Suppressor macrophage treated with lipopolysaccharide for 1 hour (primary cell): ENCODE results near the gene SCN3A.

Source experiments
- DNase-seq, 3 donors: peaks; one replicate each; pipeline ENCODE4 v3.0.0-alpha.2; 2020 to 2022

The SCN3A gene

DNA sequence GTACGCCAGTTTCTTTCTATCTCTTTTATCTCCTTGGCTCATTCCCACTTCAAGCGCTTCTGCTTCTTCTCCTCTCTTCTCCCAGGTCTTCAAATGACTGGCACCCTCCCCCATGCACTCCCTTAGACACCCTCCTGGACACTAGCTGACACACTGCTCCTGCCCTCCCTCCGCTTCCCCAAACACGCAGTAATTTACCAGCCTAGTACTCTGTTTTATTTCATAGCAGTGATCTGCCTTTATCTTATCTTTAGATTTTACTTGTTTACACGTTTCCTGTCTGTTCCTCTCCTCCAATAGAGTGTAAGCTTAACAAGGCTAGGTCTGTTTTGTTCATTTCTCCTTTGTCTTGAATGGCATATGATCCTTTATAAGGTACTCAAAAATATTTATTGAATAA is 93.9 kb downstream of the SCN3A start:
- DNase-seq = no peak

DNA sequence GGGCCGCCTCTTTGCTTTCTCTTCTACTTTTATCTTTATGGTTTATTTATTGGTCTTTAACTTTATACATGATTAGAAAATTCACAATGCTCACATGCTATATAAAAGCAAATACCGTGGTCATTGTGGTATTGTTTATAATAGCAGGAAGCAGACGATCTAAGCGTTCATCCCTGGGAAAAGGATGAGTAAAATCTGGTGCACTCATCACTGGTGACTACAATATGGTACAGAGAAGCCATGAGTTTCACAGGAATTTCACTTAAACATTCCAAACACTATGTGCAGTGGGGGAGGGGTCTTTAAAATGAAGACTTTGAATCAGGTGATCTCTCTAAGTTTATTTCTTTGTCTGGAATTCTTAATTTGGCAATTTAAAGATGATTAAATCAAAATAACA is 97.9 kb downstream of the SCN3A start:
- no peak for DNase-seq

DNA sequence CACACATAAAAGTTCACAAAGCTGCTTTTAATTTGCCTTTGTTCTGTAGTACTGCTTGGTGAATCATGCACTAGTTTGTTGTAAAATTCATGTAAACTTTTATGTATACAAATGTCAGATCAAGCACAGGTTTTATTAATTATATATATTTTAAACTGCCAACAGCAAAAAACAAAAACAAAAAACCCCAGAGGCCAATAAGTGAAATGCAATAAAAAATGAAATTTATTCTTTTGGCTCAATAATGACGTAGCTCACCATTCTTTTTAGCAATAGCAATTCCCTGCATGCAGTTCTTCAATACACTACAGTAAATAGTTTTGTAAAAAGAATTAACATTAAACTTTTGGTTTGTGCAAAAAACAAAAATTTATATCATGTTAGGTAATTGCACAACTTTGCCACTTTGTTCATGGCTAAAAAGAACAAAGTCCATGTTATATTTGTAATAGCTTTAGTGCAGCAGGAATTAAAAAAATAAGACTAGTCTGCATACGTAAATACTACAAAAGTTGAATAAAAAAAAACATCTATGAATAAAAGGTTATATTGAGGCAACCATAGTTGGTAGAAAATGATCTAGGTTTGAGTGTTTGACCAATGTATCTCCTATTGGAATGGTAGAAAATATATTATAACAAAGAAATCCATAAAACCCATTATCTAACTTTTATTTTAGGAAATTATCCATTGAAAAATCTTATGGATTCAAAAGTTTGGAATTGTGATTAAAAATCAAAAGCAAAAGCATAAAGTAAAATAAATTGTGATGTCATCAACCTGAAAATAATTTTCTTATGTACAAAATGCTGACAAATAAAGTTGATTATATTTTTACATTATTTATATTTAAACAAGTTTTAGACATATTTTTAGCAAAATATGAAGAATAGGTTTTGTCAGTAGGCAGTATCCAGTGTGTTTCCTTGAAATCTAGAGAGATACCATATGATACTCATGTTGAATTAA is 115.6 kb downstream of the SCN3A start:
- no peak for DNase-seq

DNA sequence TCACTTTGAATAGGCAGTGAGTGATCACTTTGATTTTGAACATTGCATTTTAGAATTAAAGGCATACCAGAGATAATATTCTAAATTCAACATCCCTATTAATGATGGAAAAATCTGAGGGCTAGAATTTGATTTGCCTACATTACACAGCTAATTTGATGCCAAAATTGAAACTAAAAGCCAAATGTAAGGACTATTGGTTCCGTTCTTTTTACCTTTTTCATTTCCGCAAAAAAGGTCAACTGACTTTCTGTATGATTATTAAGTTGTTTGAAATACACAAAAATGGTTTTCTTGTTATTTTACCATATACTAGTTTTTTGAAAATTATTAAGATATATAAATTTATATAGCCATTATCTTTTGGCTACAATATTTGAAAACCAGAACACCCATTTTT is 117.5 kb downstream of the SCN3A start:
- no peak for DNase-seq

DNA sequence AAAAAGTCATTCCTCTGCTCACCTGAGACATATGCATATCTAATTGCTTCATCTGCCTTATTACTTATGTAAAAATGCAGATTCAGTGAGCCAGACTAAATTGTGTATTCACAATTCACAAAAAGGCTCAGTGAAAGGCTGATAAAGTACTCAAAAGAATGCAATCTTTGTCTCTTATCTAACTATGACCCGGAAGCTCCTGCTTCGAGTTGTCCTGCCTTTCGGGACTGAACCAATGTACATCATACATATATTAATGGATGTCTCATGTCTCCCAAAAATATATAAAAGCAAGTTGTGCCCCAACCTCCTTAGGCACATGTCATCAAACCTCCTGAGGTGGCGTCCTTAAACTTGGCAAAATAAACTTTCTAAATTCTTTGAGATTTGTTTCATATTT is 120.5 kb downstream of the SCN3A start:
- DNase-seq = no peak

DNA sequence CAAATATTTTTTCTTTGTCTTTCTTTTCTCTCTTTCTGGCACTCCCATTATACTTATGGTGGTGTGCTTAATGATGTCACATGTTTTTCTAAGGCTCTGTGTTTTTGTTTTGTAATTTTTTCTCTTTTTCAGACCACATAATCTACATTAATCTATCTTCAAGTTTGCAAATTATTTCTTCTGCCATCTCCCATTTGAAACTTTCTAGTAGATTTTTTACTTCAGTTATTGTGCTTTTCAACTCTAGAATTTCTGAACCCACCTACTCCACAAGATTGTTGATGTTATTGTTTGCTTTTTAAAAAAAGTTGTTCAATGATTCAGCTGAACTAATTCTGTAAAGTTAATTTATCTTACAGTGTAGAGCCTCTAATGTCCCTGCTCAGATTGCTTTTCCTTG is 121.4 kb downstream of the SCN3A start:
- no peak for DNase-seq

DNA sequence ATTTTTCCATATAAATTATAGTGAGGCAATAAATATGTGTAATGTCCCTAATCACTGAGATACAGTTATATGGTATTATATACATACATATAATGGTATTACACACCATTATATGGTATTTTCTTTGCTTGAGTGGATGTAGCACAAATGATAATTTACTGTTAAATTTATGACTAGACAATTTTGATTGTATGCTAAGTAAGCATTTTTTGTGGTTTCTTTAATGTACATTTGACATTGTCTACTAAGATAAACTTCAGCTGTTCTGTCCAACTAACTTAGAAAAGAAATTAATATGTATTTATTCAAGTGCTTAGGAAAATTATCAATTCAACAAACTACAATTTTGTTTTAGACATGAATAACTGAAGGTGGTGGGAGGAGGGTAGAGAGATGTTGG is 122.6 kb downstream of the SCN3A start:
- no peak for DNase-seq

DNA sequence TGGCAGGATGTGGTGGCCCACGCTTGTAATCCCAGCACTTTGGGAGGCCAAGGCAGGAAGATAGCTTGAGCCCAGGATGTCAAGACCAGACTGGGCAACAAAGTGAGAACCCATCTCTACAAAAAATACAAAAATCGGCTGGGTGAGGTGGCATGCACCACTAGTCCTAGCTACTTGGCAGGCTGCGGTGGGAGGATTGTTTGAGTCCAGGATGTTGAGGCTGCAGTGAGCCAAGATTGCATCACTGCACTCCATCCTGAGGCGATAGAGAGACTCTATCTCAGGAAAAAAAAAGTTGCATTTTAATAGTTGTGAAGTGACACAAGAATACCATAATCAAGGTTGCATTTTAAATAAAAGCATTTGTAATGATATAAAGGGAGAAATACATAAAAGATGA is 124.4 kb downstream of the SCN3A start:
- DNase-seq = no peak

DNA sequence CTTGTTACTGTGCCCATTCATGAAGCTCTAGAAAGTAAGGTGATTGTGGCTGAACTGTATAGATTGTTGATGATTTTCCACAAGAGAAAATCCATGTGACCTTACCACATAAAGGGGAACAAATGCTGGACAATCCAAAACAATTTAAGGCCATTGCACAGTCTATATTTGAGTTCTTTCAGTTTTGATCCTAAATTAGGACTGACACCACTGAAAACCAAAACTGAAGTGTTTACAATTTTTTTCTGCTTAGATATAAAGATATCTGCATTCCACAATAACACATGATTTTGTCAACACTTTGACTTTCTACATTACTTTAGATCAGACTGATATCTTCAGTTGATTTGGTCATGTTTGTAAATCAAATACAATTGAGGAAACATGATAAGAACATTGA is 124.9 kb downstream of the SCN3A start:
- no peak for DNase-seq

DNA sequence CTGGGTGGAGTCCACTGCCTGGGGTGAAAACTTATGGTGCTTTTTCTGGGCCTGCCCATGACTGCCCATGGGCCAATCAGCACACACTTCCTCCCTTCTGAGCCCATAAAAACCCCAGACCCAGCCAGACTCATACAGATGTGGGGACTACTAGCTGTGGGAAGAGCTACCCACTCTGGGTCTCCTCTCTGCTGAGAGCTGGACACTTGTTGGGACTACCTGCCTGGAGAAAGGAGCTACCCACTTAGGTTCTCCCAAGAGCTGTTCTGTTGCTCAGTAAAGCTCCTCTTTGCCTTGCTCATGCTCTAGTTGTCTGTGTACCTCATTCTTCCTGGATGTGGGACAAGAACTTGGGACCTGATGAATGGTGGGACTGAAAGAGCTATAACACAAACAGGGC is 129.0 kb downstream of the SCN3A start:
- no peak for DNase-seq

DNA sequence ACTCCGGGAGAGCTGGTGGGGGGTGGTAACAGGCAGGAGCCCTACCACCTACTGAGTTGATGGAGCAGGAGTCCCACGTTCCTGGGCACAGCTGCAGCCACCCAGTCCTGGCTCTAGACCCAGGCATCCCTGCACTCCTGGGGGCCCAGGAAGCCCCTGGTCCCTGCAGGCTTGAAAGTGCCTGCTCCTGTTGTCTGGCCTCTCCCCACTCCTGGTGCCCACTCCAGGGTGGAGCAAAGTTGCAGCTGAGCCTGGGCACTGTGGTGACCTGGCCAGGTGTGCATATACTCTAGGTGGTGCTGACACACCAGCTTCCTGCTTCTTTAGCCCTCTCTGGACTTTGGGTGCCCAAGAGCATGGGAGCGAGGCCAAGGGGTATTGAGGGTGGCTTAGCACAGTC is 129.5 kb downstream of the SCN3A start:
- no peak for DNase-seq

DNA sequence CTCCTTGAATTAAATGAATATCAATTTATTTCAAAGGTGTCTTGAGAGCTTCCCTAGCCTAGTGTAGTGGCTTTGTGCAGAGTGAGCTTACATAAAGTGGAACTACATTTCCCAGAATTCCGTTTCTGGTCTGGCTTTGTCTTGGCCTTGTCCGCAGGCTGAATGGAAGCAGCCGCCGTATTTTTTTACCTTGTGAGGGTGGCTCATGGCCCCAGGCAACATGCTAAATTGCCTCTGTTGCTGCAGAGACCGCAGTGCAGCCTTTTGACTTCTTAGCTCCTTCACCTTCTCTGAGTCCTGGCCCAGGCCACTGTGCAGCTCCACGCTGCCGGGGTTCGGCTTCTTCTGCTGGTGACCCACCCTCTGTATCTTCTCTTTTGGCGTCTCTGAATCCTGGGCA is 133.8 kb downstream of the SCN3A start:
- no peak for DNase-seq

DNA sequence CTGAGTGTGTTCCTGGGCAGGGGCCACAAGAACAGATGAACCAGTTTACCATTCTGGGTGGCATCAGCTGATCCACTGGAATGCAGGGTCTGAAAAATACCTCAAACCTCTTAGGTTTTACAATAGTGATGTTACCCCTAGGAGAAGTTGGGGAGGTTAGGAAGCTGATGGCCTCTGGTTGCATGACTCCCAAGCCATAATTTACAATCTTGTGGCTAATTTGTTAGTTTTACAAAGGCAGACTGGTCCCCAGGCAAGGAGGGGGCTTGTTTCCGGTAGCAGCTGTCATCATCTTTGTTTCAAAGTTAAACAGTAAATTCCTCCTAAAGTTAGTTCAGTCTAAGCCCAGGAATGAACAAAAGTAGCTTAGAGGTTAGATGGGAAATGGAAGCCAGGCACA is 134.7 kb downstream of the SCN3A start:
- no peak for DNase-seq

DNA sequence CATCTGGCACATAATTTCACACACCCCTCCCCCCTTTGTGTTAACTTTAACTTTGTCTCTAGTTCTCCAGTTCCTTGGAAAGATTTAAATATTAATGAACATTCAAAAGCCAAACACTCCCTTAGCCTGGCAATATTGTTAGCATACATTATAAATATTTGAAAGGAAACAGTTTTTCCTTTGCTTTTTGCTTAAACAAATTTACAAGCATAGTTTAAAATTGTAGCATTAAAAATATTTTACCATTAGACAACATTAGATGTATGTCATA is 135.4 kb downstream of the SCN3A start:
- no peak for DNase-seq

DNA sequence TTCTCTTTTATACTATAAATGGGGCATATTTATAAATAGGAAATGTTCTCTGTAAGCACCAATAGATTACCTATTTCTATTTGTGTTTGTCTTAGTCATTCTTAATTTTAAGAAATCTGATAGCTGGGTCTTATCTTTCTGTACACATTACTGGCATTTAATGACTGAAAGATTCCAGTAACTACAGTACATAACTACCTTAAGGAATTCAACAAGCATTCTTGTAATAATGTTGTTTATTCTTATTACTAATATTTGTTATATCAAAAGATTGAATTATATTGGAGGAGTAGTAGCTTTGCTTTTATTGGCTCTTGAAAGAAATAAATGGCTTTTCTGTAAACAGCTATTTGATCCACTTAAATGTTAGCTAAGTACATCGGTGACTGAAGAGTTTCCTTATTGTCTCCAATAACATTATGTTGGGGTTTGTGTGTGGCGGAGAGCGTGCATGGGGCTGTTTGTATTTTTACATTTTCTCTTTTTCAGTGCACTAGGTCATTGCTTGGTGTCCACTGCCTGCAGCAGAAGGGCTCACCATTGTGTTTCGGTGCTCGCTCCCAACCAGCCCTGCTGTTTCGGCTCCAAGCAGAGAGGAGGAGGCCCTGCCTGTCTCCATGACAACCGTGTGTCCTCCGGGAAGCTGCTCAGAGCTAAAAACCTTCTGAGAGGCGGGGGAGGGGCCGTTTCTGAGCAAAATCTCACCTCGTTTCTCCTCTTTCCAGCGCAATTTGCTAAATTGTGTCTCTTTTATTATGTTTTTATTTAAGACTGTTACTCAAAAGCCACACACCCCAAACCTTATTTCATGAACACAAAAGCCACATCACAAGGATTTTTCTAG is 136.0 kb downstream of the SCN3A start:
- no peak for DNase-seq

DNA sequence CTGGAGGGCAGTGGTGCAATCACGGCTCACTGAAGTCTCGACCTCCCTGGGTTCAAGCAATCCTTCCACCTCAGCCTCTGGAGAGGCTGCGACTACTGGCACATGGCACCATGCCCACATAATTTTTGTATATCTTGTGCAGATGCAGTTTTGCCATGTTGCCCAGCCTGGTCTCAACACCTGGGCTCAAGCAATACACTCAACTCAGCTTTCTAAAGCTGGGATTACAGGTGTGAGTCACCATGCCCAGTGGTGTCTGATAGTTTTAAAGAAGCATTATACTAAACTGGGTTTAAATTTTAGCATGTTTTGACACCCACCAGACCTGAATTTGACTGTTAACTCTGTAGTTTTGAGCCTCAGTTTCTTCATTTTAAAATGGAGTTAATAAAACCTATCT is 139.1 kb downstream of the SCN3A start:
- DNase-seq = no peak

DNA sequence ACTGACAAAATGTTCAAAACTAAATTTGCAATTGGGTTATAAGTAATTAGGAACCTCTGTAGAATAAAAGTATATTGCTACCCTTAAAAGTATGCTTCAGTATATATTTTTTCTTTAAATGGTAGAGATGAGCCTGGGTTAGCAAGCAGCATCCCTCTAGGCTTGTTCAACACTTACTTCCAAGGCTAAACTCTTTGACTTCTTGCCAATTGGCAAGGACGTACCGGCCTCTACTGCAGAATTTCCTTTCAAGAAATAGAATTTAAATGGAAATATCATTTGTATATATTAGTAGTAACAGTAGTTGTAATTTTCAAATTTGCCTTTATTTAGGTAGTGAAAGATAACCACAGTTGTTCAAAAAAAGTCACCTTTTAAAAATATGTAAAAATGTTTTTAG is 143.4 kb downstream of the SCN3A start:
- DNase-seq = no peak

DNA sequence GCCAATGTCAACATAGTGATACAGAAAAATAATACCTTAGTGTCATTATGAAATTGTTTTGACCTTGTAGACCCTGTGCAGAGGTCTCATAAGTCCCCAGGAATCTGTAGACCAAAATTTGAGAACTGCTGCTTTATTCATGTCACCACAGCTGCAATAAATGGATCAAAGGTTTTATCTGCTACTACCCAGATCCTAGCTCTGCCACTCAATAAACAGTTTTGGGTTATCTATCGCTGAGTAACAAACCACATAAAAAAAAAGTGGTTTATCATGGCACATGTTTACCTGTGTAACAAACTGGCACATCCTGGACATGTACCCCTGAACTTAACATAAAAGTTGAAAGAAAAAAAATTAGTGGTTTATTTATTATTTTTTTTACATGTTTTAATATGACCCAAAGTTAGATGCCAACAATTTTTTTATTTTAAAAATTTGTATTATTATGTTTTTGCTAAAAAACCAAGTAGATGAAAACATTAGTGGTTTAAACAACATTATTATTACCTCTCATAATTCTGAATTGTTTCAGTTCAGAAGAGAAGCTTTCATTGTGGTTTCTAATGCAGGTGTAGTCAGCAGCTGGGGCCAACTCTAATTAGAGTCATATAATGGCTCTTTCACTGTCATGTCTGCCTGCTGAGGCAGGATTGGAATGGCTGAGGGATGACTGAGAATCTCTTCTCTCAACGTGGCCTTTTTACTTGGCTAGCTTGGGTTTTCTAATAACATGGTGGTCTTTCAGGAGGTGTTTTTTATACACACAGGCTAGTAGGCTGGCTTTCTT is 145.2 kb downstream of the SCN3A start:
- DNase-seq = no peak

DNA sequence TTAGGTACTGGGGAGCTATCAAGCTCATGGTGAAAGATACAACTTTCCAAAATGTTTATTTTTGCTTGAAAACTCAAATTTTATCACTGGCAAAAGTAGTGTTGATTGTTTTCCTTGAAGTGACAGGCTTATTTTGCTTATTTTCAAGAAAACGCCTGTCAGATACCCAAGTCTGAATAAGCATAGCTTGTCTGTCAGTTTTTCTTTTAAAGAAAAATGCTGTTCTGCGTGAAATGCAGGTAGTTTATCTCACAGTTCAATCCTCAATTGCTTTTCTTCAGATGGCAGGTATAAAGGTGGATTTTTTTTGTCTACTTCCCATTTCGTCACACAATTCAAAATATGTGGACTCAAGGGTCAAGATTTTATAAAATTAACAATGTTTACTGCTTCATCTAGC is 145.9 kb downstream of the SCN3A start:
- DNase-seq = no peak

DNA sequence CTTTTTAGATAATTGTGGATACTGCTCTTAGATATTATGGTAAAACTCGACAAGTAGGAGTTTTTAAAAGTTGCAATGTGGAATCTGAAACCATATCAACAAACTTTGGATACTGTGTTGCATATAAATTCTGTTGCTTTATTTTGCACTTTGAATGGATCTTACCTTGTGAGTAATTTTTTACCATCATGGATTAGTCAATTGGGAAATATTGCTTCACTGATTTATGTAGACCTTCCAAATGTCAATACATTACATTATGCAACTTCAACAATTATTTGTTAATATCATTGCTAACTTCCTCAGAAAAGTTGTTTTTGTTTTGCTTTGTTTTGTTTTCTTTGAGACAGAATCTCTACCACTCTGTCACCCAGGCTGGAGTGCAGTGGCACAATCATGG is 146.5 kb downstream of the SCN3A start:
- no peak for DNase-seq

DNA sequence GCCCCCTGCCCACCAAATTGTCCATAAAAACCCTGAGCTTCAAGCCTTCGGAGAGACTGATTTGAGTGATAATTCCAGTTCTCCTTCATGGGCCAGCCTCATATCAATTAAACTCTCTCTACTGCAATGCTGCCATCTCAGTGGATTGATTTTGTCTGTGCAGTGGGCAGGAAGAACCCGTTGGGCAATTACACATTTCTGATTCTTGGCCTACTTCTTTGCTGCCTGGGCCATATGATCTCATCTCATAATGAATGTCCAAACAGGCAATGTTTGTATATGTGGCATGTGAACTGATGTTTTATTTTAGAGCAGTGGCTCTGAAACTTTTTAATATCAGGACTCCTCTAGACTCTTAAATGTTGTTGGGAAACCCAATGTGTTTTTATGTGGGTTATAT is 147.3 kb downstream of the SCN3A start:
- no peak for DNase-seq

DNA sequence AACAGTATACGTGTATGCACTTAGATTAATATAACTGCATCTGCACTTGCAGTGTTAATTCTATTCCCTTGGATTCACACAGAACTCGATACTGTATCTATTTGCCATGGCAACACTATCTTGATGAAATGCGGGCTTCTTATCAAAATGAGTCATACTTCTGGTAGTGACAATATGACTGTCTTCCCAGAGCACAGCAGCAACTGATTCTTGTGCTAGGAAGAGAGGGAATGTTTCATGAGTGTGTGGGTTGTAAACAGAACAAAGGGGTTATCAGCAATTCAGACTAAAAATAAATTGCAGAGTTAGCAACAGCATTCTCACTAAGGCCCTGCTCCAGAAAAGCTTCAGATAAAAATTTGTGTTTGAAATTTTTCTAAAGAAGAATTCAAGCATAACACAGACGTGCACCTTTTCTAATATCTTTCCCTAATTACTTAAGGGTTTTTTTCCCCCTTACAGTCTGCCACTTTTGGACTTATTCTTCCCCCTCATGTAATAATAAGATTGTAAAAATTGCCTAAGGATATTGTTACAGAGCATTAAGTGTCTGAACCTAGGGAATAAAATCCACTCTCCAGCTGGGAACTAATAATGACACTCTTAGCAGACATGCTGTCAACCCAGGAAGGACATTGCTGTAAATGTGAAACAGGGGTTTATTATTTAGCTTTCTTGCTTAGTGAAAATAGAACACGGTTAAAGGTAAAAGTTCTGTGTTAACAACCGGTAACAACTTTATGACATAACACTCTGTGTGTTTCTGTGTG is 148.6 kb downstream of the SCN3A start:
- DNase-seq = no peak

DNA sequence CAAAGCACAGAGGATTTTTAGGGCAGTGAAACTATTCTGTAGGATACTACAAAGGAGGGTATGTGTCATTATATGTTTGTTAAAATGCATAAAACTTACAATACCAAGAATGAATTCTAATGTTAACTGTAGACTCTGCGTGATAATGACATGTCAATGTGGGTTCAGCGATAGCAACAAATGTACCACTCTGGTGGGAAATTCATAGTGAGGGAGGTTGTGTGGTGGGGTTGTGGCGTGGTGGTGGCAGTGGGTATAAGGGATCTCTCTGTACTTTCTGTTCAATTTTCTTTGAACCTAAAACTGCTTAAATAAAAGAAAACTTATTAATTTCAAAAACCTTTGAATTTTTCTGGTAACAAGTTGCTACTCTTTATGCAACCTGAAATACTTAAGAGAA is 149.2 kb downstream of the SCN3A start:
- no peak for DNase-seq
